GM21390 (cell line): ENCODE results near the gene P2RX7.

Experiments
- ATAC-seq: cut with Tn5 transposase; IDR thresholded peaks from one replicate; pipeline ENCODE4 v1.9.1; 2021; ENCODE audit not compliant: unreplicated experiment

The P2RX7 gene

GRCh38 chr12:121132601-121133481 lies at the start of gene P2RX7:
P2RX7 (plus strand) TSS chr12:121132876; CDS start chr12:121132971, 95 bp downstream.
- ATAC-seq, result no peak

- no peak for ATAC-seq
These were observed 48.4 kb upstream of the P2RX7 start for GRCh38 chr12:121084229-121084628.

DNA sequence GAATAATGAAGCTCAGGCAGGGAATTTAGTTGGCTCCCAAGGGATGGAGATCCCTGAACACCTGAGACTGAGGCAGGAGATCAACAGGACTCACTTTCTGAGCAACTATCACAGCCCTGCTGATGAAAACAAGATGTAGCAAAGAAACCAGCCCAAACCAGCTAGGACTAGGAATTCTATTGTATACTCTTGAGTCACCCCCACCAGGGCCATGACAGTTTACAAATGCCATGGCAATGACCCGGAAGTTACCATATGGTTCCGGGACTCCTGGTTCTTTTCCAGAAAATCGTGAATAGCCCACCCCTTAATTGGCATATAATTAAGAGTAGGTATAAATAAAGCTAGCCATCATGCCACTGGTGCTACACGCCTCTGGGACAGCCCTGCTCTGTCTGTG lies 47.6 kb upstream of the P2RX7 start:
- no peak for ATAC-seq

DNA sequence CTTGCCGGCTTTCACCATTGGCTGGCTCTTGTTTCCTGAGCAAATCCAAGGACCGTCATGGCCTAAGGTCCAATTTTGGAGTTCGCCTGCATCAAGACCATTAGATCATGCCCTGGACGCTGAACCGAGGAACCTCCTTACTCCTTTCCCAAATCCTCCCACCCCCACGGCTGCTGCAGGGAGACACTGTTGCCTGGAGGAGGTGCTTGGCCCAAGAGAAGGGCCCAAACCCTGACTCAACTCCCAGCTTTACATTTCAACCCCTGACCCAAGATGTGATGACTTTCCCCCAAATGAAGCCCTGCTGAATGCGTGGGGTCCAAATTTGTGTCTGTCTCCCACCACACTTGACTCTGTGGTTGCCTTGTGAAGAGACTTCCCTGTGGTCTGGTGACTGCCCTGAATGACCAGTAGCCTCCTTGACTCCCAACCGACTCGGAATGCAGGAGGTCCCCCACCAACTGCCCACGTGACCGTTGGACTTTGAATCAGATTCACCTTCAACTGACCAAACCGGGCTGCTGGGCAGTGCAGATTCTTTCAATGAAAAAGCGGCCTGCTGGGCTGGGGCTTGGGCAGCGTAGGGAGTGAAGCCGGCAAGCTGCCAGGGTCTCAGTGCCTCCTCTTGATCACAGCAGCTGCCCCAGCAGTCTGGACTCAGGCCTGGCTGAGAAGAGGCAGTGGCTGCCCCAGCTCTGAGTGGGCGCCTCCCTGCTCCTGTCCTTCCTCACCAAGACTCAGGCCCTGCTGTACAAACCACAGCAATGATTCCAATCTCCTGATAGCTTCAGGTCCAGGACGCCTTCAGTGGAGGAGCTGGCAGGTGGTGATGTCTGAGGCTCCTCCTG lies 46.9 kb upstream of the P2RX7 start:
- no peak for ATAC-seq

DNA sequence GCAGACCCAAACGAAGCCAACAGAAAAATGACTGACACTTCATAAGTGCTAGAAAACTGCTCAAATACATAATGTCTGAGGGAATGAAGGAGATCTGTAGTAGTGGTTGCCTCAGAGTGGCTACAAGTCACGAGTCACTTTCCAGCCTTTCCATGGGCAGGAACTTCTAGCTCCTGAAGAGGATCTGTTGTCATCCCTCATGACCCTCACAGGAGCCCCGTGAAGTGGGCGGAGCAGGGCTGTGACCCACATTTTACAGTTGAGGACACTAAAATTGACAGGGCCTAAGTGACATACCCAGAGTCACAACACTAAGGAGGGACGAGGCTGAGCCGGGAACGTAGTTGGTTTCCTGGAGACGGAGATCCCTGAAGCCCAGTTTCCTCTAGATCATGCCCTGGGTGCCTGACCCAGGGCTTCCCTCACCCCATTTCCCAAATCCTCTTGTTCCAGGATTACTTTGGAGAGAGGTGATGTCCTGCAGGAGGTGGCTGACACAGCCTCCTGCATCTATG lies 45.8 kb upstream of the P2RX7 start:
- no peak for ATAC-seq

DNA sequence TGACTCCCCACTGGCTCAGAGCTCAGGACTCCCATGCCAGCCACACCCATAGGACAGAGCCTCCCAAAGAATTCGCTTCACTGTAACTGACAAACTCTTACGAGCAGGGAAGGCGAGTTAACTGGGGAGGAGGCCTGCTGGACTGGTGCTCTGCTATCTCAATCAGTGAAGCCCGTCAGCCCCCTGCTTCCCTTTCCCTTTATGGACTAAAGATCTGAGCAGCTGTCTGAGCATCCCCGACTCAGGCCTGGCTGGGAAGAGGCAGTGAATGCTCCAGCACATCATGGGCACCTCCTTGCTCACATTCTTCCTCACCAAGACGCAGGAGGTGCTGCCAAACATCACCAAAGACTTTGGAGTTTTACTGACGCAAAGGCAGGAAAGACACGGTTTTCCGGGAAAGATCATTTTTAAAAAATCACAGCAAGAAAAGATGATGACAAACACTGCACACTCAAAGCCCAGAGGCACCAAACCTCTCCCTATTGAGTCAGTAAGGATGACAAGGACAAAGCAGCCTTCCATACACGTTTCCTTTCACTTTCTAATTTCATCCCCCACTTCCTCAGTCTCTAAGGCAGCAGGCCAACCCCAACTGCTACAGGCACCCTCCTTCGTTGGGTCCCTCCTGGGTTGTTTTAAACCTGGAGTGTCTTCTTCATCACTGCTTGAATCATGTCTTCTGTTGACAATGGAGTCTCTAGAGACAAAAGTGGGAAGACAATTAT lies 45.0 kb upstream of the P2RX7 start:
- no peak for ATAC-seq

DNA sequence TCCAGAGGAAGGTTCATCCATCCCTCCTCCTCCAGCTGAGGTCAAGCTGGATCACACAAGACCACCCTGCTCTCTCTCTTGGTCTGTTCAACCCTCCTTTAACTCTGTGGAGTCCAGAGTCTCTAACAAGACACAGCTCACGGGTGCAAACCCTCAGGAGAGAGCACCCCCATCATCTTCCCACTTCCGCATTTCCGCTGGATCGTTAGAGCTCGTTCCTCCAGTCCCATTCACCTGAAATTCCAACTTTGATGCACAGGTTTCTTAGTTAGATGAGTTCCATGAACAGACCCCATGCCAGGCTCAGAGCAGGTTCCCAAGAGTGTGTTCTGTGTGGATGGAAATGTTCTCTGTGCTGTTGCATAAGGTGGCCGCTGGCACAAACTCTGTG lies 44.5 kb upstream of the P2RX7 start:
- ATAC-seq, result no peak

DNA sequence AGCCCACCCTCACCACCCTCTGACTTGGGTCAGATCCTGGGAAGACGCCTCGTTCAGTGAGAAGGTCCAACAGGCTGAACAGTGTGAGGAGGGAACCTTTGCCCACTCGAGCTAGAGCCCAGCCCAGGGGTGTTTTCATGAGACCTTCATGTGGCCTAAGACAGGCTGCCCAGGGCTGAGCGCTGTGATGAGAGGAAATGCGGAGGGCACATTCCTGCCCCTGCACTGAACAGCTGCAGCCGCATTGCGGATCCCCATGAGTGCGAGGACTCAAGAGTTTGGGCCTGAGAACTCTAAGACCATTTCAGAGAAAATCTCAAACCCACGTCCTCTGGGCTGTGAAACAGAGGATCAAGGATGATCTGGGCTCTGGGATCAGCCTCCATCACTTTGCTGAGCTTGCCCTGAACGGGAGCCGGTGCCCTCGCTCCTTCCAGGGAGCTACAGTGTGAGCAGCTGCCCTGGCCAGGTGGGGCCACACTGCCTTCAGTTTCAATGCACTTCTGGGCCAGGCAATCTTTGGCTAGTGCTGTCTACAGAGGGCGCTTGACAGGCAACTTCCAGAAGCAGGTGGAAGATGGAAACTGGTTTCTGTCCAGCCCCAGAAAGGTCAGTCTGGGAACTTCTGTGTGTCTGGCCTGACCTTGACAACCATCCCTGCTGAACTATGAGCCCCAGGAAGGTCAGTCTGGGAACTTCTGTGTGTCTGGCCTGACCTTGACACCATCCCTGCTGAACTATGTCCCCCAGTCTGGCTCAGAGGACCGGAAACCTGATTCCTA lies 43.5 kb upstream of the P2RX7 start:
- no peak for ATAC-seq

DNA sequence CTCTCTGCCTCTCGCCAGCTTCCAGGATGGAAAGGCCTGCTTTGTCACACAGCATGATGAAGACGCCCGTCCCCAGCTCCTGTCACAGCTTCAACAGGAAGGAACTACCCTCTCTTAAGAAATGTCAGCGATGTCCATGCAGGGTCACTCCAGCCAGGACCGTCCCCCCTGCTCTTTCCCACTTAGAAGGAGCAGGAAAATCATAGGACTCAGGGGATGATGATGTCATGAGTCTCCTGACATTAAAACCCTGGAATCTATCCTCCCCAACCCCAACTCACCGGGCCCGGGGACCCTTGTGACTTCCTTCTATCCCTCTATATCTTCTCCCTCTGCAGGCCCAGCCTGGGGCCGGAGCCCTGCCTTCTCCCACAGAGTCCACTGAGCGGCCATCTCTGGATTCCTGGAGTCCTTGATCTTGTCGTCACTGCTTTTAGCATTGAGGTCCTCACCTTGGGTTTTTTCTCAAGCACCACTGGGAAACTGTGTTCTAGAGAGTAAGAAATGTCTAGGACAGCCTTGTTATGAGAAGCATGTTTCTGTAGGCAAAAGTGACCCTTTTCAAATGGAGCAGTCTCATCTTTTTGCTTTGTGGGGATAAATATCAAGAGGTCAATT lies 42.8 kb upstream of the P2RX7 start:
- ATAC-seq, result no peak

- ATAC-seq, result no peak
These were observed 41.8 kb upstream of the P2RX7 start for GRCh38 chr12:121090586-121091514.

GRCh38 chr12:121092034-121092433 lies 40.6 kb upstream of the P2RX7 start:
- no peak for ATAC-seq

DNA sequence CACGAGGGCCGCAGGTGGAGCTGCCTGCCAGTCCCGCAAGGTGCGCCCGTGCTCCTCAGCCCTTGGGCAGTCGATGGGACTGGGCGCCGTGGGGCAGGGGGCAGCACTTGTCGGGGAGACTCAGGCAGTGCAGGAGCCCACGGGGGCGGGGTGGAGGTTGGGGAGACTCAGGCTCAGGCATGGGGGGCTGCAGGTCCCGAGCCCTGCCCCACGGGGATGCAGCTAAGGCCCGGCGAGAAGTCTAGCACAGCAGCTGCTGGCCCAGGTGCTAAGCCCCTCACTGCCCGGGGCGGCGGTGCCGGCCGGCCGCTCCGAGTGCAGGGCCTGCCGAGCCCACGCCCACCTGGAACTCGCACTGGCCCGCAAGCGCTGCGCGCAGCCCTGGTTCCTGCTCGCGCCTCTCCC lies 39.2 kb upstream of the P2RX7 start:
- no peak for ATAC-seq

- no peak for ATAC-seq
These were observed 37.0 kb upstream of the P2RX7 start for GRCh38 chr12:121095544-121096198.

DNA sequence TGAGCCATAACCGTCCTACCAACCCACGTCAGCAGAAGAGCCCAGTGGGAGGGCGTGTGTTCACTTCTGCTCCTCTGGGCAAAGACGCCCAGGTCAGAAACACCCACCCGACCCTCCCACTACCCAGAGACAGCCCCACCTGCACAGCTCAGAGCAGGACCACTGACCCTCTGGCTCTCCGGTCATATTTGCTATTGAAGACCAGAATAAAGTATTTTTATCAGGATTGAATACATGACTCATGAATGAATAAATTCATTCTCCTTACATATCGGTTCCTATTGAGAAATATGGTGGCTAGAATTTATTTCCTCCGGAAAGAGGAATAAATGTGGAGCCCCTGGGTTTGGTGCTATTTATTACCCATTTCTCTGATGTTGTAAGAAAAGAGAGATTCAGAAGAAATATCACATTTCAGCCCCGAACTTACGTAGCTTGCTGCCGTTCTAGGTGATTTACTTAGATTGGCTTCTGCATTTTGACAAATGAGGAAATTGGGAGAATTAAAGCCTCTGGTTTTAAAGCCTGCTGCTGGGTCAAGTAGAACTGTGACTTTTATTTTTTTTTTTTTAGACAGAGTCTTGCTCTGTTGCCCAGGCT lies 36.4 kb upstream of the P2RX7 start:
- ATAC-seq, result no peak

DNA sequence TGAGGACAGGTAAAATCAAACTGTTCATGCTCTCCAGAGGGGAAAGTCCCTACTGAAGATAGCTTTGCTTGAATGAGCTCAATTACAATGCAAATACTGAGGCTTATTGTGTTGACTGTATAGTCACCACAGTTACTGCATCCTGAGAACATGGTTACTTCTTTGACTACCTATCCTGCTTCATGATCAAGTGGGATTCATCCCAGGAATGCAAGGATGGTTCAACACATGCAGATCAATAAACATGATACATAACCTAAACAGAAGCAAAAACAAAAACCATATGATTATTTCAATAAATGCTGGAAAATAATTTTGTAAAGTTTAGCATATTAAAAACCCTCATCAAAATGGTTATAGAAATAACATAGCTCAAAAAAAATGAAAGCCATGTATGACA lies 32.9 kb upstream of the P2RX7 start:
- no peak for ATAC-seq

- no peak for ATAC-seq
These were observed 30.4 kb upstream of the P2RX7 start for GRCh38 chr12:121102307-121102706.

GRCh38 chr12:121107681-121108080 lies 25.0 kb upstream of the P2RX7 start:
- no peak for ATAC-seq

GRCh38 chr12:121108492-121108891 lies 24.2 kb upstream of the P2RX7 start:
- ATAC-seq, result no peak
